Activated naive CD4-positive, alpha-beta T cell treated with anti-CD3 and anti-CD28 coated beads, Interleukin-2, amount 10 ng/mL, durations not matched to agents 7 days and 5 days (primary cell): ENCODE results near the gene CDCA3.
A peak's percentile ranks its signal among the peaks of the same experiment; 100 is the strongest.
"Not testable (repeated sequence)": the region's sequence is repeated elsewhere in the genome, so short reads cannot be mapped to it uniquely, and the experiment has no call there.

Experiments
- CTCF ChIA-PET: fragments of 350-600 bp; sonication (Branson Sonifier 250); formaldehyde crosslinking; loops from one replicate; lab custom pipeline; 2021; ENCODE audit warnings: antibody characterized with exemption; lab: Charles Lee
- DNase-seq: peaks from one replicate; pipeline ENCODE4 v3.0.0-alpha.2; 2020
- H3K27ac Mint-ChIP-seq: one replicate; pipeline ENCODE4 v1.8.0; 2021; ENCODE audit warnings: mild to moderate bottlenecking, moderate library complexity, mixed read lengths
- H3K27me3 Mint-ChIP-seq: one replicate; pipeline ENCODE4 v1.8.0; 2021; ENCODE audit warnings: mild to moderate bottlenecking, mixed read lengths
- H3K36me3 Mint-ChIP-seq: one replicate; pipeline ENCODE4 v1.8.0; 2021; ENCODE audit warnings: mixed read lengths
- H3K4me1 Mint-ChIP-seq: one replicate; pipeline ENCODE4 v1.8.0; 2021; ENCODE audit warnings: mixed read lengths
- H3K4me3 Mint-ChIP-seq: one replicate; pipeline ENCODE4 v1.8.0; 2021; ENCODE audit warnings: mild to moderate bottlenecking, moderate library complexity, mixed read lengths
- H3K9me3 Mint-ChIP-seq: one replicate; pipeline ENCODE4 v1.8.0; 2021; ENCODE audit warnings: mixed read lengths

Gene CDCA3

DNA sequence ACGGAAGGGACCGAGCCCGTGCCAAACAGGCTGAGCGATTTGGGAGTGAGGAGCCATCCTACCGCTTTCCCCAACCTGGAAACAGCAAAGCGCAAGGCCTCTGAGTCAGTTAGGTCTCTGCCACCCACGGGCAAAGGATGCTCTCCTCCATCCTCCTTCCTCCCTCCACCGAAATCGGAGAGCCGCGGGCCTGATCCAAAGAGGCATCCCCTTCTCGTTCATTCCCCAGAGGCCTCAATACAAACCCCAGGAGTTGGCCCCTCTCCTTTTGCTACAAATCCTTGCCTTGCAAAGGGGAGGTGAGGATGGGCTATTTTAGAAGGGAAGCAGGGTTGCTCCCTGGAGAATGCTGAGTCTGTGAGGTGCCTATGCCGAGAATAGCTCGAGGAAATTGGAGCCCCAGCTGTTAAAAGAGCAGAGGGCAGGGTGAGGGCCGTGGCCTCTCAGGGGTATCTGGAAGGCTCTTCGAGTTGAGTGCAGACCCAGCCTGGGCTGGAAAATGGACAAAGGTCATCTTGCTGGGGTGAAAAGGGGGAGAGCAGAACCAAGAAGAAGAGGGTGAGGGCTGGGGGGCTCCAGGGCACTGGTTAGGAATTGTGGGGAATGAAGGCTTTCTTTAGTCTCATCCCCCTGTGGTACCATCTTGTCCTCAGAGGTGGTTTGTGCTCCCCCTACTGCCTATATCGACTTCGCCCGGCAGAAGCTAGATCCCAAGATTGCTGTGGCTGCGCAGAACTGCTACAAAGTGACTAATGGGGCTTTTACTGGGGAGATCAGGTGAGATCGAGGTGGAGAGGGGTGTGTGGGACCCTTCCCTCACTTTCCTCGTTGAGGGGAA is 17.3 kb upstream of the CDCA3 start:
- H3K27ac Mint-ChIP-seq: peak overlapping the region; percentile 89
- peak overlapping the region; percentile 97 for H3K4me3 Mint-ChIP-seq
- H3K36me3 Mint-ChIP-seq: peaks cover 72% of the 10 kb centered on the region
- no peaks in the 10 kb centered on the region for H3K9me3 Mint-ChIP-seq
- DNase-seq: no peak
- H3K4me1 Mint-ChIP-seq: peaks cover 55% of the 10 kb centered on the region
- CTCF ChIA-PET: interaction anchor here (0.7 to 3.3 kb wide), 15 partner anchors 9 to 352 kb away, joined by 3 to 20 read pairs (median 4); partner anchors contain the start of genes C12orf57, CDCA3, MLF2 and RNU7-1
- H3K27me3 Mint-ChIP-seq: no peaks in the 10 kb centered on the region

DNA sequence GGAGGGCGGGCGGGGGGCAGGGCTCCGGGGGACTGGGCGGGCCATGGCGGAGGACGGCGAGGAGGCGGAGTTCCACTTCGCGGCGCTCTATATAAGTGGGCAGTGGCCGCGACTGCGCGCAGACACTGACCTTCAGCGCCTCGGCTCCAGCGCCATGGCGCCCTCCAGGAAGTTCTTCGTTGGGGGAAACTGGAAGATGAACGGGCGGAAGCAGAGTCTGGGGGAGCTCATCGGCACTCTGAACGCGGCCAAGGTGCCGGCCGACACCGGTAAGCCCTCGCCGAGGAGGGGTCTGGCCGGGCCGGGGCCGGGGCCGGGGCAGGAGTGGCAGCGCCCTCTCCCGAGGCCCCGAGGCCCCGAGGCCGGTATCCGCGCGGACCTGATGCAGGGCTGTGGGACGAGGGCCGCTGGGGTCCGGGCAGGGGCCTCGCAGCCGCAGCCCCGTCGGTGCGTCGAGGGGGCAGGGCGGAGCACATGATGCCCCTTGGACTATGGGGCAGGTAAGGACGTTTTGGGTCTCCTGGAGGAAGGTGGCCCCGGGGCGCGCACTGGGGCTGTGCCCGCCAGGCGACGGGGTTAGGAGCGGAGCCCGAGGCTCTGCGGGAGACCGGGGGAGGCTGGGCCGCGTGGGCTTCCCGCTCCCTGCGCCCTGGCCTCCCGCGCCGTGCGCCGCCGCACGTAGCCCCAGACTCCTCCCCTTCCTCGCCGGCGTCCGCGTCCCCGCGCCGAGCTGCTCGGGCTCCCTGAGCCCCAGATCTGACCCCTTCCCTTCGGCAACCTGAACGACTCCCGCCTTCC is 16.5 kb upstream of the CDCA3 start, which contains the start of gene TPI1:
TPI1 (plus strand) TSS at position 119 of the 798 bp plus-strand sequence; CDS start at position 155, 36 bp downstream.
- Mint-ChIP-seq H3K4me3 (peak within 1 kb of the TSS; percentile 97), H3K27ac (peak within 1 kb of the TSS; percentile 95), H3K9me3 (no peaks in the 10 kb centered on the region), H3K4me1 (peaks cover 55% of the 10 kb centered on the region), H3K27me3 (no peaks in the 10 kb centered on the region), H3K36me3 (peaks cover 73% of the 10 kb centered on the region)
- CTCF ChIA-PET: interaction anchor here (0.7 to 3.3 kb wide), 6 partner anchors 10 to 351 kb away, joined by 3 to 20 read pairs (median 6); partner anchors contain the start of genes CDCA3 and USP5
- peak; percentile 86 for DNase-seq

DNA sequence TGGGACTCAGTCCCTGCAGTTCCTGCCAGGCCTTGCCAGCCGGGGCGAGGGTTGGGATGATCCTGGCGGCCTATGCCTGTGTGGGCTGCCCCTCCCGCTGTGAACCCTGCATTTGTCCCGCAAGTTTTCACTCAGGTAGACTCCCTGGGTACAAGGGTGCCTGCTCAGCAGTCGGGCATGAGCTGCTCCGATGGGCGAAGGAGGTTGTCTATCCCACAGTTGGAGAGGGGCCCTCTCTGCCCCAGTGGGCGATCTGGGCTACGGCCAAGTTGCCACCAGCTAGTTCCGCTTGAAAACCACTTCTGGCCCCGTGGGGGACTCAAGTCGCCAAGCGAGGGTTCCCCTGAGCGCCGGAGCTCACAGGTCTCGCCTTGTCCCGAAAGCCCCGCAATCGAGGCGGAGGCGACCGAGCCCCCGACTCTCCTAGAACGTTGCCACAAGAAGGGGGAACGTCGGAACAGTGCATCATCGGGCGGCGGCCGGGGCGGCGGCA is 15.9 kb upstream of the CDCA3 start:
- CTCF ChIA-PET: interaction anchor here (0.7 to 3.3 kb wide), 3 partner anchors 13 to 236 kb away, joined by 3 to 9 read pairs (median 3); no protein-coding TSS in a partner anchor
- DNase-seq: no peak
- Mint-ChIP-seq H3K4me1 (peaks cover 49% of the 10 kb centered on the region), H3K9me3 (no peaks in the 10 kb centered on the region), H3K27ac (peak overlapping the region; percentile 95), H3K36me3 (peaks cover 77% of the 10 kb centered on the region), H3K4me3 (peak overlapping the region; percentile 95), H3K27me3 (no peaks in the 10 kb centered on the region)

DNA sequence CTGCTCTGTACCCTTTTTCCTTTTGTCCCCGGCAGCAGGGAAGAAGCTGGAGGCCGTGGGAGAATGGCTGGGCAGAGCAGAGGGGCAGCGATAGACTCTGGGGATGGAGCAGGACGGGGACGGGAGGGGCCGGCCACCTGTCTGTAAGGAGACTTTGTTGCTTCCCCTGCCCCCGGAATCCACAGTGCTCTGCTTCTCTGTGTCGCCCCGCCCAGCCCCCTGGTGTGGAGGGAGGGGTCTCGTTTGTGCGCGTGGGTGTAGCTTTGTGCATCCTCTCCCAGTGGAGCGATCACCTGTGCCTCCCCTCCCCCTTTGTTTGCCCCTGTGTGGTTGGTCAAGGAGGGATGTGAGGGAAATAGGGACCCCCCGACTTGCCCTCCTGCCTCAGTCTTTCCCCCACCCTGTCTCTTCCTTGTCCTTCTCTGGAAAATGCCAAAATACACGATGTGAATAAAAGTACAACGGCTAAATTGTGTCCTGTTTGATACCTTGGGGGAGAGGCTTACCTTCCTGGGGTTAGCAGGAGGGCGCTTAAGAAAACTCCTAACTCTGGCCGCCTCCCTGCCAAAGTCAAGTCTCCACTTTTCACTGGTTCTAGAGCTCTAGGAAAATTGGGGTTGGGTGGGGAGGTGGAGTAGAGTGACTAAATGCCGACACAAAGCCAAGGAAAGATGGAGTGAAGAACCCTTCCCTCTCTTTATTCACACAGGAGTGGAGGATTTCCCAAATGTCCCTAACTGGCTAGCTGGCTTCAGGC is 15.3 kb upstream of the CDCA3 start:
- Mint-ChIP-seq H3K27ac (no peak overlapping the region), H3K4me3 (peak overlapping the region; percentile 95), H3K27me3 (no peaks in the 10 kb centered on the region), H3K4me1 (peaks cover 43% of the 10 kb centered on the region), H3K9me3 (no peaks in the 10 kb centered on the region), H3K36me3 (peaks cover 73% of the 10 kb centered on the region)
- CTCF ChIA-PET: interaction anchor here (0.7 to 3.3 kb wide), 3 partner anchors 13 to 236 kb away, joined by 3 to 9 read pairs (median 3); no protein-coding TSS in a partner anchor
- no peak for DNase-seq

DNA sequence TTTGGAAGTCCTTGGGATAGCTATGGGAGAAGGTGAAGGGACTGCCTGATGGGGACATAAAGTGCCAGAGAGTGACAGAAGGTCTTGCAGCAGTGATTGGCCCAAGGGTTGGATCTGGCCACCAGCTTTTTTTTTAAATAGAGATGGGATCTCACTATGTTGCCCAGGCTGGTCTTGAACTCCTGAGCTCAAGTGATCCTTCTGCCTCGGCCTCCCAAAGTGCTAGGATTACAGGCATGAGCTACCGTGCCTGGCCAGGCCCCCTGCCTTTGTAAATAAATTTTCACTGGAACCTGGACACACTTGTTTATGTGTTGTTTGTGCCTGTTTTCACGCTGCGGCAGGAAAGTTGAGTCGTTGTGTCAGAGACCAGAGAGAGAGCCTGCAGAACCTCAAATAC is 14.2 kb upstream of the CDCA3 start:
- H3K36me3 Mint-ChIP-seq: peaks cover 72% of the 10 kb centered on the region
- CTCF ChIA-PET: interaction anchor here (0.6 to 3.3 kb wide), 3 partner anchors 12 to 55 kb away, joined by 3 to 9 read pairs (median 4); partner anchors contain the start of gene USP5

DNA sequence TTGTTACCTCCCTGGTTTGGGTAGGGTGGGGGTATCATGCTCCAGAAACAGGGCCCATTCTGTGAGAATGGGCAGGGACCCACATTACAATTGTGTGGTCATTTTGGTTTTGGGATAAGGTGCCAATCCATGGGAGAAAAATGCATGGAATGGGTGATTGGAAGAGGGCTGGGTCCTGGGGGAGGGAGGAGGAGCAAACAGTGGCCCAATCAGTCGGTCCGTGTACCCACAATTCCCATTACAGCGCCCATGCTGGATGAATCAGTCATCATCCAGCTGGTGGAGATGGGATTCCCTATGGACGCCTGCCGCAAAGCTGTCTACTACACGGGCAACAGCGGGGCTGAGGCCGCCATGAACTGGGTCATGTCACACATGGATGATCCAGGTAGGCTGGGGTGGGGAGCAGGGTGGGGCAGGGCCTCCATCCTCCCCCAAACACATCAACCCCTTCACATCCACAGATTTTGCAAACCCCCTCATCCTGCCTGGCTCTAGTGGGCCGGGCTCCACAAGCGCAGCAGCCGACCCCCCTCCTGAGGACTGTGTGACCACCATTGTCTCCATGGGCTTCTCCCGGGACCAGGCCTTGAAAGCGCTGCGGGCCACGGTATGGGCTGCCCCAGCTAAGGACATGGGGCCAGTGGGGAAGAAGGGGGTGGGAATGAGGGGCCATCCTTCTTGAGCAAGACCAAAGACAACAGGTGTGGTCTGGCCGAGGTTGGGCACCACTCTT is 12.7 kb upstream of the CDCA3 start:
- CTCF ChIA-PET: no interaction called here
- DNase-seq: no peak
- no peak overlapping the region for H3K4me3 Mint-ChIP-seq
- no peaks in the 10 kb centered on the region for H3K9me3 Mint-ChIP-seq
- H3K4me1 Mint-ChIP-seq: peaks cover 17% of the 10 kb centered on the region
- H3K36me3 Mint-ChIP-seq: peaks cover 64% of the 10 kb centered on the region
- H3K27me3 Mint-ChIP-seq: no peaks in the 10 kb centered on the region
- H3K27ac Mint-ChIP-seq: no peak overlapping the region

More for the DNA sequence above, 14.2 kb upstream of the CDCA3 start:
- H3K27me3 Mint-ChIP-seq, H3K9me3 Mint-ChIP-seq, DNase-seq: not testable (repeated sequence)
- peak overlapping the region; percentile 18 for H3K4me3 Mint-ChIP-seq
- peak overlapping the region; percentile 17 for H3K27ac Mint-ChIP-seq
- H3K4me1 Mint-ChIP-seq: peaks cover 32% of the 10 kb centered on the region

DNA sequence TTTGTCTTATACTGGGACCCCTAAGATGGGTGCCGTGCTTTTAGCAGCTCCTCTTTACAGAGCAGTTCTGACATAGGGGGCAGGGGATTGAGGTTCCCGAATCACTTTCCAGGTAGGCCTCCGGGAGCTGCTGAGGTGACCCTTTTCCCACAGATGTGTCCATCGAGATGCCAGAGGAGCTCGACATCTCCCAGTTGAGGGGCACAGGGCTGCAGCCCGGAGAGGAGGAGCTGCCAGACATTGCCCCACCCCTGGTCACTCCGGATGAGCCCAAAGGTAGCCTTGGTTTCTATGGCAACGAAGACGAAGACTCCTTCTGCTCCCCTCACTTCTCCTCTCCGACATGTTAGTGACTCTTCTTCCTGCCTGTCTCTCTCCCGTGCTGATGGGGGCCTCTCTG is 11.9 kb upstream of the CDCA3 start:
- CTCF ChIA-PET: no interaction called here
- DNase-seq: no peak
- Mint-ChIP-seq H3K4me3 (no peak overlapping the region), H3K9me3 (no peaks in the 10 kb centered on the region), H3K27ac (no peak overlapping the region), H3K4me1 (peaks cover 10% of the 10 kb centered on the region), H3K36me3 (peaks cover 59% of the 10 kb centered on the region), H3K27me3 (no peaks in the 10 kb centered on the region)

DNA sequence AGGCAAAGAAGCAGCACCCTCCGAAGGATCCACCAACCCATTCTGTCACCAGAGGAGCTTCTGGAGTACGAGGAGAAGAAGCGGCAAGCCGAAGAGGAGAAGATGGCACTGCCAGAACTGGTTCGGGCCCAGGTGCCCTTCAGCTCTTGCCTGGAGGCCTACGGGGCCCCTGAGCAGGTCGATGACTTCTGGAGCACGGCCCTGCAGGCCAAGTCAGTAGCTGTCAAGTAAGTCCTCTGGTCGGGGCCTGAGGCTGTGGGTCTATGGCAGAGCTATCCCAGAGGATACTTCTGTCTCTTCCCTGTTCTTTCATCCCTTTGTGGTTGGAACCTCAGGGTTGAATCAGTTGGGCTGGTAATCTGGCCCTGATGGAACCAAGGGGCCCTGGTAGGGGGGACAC is 10.3 kb upstream of the CDCA3 start:
- Mint-ChIP-seq H3K4me1 (peaks cover under 1% of the 10 kb centered on the region), H3K36me3 (peaks cover 68% of the 10 kb centered on the region), H3K27me3 (no peaks in the 10 kb centered on the region), H3K27ac (no peak overlapping the region), H3K4me3 (no peak overlapping the region), H3K9me3 (no peaks in the 10 kb centered on the region)
- no peak for DNase-seq
- CTCF ChIA-PET: interaction anchor here (1.1 kb wide), 1 partner anchor 11 kb away, joined by 4 read pairs; the partner anchor contains the start of gene SPSB2

DNA sequence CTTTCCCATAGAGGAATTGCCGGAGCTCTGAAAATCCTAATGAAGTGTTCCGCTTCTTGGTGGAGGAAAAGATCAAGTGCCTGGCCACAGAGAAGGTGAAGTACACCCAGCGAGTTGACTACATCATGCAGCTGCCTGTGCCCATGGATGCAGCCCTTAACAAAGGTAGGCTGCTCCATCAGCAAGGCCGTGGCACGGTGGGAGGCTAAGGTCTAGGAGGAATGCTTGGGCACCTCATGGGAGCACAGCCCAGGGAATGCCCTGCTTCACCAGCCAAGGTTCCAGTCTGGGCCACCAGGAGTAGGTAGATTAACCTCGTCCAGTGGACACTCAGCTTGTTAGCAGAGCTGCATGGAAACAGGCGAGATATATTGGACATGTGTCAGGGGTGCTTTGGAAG is 9.9 kb upstream of the CDCA3 start:
- CTCF ChIA-PET: interaction anchor here (1.1 kb wide), 1 partner anchor 12 kb away, joined by 4 read pairs; the partner anchor contains the start of gene SPSB2
- H3K27ac Mint-ChIP-seq: no peak overlapping the region
- no peak overlapping the region for H3K4me3 Mint-ChIP-seq
- H3K9me3 Mint-ChIP-seq: no peaks in the 10 kb centered on the region
- peaks cover 73% of the 10 kb centered on the region for H3K36me3 Mint-ChIP-seq
- H3K4me1 Mint-ChIP-seq: no peaks in the 10 kb centered on the region
- DNase-seq: no peak
- H3K27me3 Mint-ChIP-seq: no peaks in the 10 kb centered on the region

DNA sequence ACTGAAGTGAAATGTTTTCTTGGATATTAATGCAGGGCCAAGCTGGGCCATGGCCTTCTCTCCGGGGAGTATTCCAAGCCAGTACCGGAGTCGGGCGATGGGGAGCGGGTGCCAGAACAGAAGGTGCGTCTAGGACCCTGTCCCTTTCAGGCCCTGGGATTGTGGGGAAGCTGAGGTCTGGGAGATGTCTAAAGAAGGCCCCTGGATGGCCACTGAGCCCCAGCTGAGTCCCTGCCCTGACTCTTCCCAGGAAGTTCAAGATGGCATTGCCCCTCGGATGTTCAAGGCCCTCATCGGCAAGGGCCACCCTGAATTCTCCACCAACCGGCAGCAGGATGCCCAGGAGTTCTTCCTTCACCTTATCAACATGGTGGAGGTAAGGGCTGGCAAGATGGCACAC is 9.0 kb upstream of the CDCA3 start:
- no peak overlapping the region for H3K4me3 Mint-ChIP-seq
- H3K9me3 Mint-ChIP-seq: no peaks in the 10 kb centered on the region
- no peak overlapping the region for H3K27ac Mint-ChIP-seq
- DNase-seq: no peak
- peaks cover under 1% of the 10 kb centered on the region for H3K4me1 Mint-ChIP-seq
- H3K27me3 Mint-ChIP-seq: no peaks in the 10 kb centered on the region
- CTCF ChIA-PET: no interaction called here
- H3K36me3 Mint-ChIP-seq: peaks cover 70% of the 10 kb centered on the region

DNA sequence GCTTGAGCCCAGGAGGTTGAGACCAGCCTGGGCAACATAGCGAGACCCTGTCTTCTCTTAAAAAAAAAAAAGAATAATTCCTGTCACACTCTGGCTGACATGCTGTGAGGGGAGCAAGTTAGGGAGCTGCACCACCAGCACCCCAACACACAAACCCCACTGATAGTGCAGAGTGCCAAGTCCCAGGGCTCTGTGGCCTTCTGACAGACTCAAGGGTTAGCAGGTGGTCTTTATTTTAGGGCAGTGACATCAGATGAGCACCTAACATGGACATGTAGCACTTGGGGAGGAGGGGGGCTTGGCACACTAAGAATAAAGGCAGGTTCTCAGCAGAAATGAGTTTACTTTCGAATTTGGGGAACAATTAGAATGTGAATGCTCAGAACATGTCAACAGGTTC is 7.7 kb upstream of the CDCA3 start:
- H3K4me3 Mint-ChIP-seq: no peak overlapping the region
- CTCF ChIA-PET: no interaction called here
- H3K9me3 Mint-ChIP-seq: no peaks in the 10 kb centered on the region
- DNase-seq: no peak
- no peak overlapping the region for H3K27ac Mint-ChIP-seq
- no peaks in the 10 kb centered on the region for H3K27me3 Mint-ChIP-seq
- peaks cover 64% of the 10 kb centered on the region for H3K36me3 Mint-ChIP-seq
- H3K4me1 Mint-ChIP-seq: peaks cover 13% of the 10 kb centered on the region

DNA sequence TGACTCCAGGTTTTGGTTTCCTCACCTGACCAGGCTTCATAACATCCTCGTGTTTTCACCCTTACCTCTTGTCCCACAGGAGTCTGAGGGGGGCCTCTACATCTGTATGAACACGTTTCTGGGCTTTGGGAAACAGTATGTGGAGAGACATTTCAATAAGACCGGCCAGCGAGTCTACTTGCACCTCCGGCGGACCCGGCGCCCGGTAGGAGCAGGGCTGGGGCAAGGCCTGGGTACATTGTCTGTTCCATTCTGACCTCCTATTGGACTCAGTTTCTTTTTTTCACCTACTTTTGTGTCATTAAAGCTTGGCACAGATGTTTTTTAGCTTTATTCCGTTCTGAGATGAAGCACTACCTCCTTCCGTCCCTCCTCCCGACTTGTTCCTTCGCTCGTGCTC is 4.2 kb upstream of the CDCA3 start:
- DNase-seq: no peak
- peaks cover 27% of the 10 kb centered on the region for H3K4me1 Mint-ChIP-seq
- CTCF ChIA-PET: no interaction called here
- peaks cover 43% of the 10 kb centered on the region for H3K36me3 Mint-ChIP-seq
- no peaks in the 10 kb centered on the region for H3K27me3 Mint-ChIP-seq
- no peak overlapping the region for H3K4me3 Mint-ChIP-seq
- no peak overlapping the region for H3K27ac Mint-ChIP-seq
- H3K9me3 Mint-ChIP-seq: no peaks in the 10 kb centered on the region

DNA sequence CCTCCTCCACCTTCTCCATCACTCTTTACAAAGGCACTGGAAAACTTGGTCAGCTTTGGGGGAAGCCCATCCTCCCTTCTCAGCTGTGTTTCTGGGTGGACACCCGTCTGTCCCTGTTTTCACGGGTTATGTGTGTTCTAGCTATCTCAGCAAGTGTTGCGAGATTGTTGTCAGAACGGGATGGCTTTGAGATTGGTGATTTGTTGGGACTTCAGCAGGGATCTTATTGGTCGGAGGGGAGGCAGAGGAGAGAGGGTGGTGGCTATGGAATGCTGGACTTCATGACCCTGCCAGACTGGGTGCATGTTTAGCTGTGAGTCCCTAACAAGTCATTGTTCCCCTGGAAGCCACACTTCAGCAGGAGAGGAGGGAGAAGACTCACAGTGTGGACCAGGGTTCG is 3.0 kb upstream of the CDCA3 start:
- Mint-ChIP-seq H3K27me3 (no peaks in the 10 kb centered on the region), H3K36me3 (peaks cover 47% of the 10 kb centered on the region), H3K4me3 (peak overlapping the region; percentile 84), H3K27ac (peak overlapping the region; percentile 100), H3K4me1 (peaks cover 40% of the 10 kb centered on the region), H3K9me3 (no peaks in the 10 kb centered on the region)
- no peak for DNase-seq
- CTCF ChIA-PET: interaction anchor here (1.2 to 4.3 kb wide), 4 partner anchors 10 to 19 kb away, joined by 3 to 29 read pairs (median 8); partner anchors contain the start of genes SPSB2 and TPI1
